ENCODE measurements around the gene SPARC.

SPARC gene

GRCh38 chr5:151620461-151620840 is 66.3 kb downstream of the SPARC start:
- no peak for DNase-seq (ENCODE audit: low read depth)

DNA sequence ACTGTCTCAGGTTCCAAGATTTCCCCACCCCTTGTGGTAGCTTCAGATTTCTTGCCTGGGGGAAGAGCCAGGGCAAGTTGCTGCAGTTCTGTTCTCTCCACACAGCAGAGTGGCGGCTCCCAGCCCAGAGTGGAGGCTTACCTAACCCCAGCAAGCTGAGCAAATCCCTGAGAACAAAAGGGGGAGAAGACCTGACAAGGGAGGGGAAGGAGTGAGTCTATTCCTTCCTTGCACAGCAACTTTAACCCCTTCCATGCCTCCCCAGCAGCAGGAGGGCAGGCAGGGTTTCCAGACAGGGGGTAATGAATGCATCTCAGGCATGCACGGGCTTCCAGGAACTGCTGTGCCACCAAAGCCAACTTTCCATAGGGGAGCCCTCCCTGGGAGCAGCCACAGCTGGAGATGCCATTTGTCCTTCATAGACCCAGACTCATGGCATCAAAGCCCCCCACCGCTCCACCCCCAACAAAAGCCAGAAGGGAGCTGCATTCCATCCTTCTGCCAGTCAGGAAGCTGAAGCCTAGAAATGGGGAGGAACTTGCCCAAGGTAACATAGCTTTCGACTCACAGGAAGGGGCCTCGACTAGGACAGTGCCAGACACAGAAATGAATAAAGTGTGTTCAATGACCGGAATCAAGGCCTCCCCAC is 66.8 kb downstream of the SPARC start:
- no peak for DNase-seq (ENCODE audit: low read depth)

GRCh38 chr5:151618907-151619306 is 67.8 kb downstream of the SPARC start:
- DNase-seq (ENCODE audit: low read depth): no peak

DNA sequence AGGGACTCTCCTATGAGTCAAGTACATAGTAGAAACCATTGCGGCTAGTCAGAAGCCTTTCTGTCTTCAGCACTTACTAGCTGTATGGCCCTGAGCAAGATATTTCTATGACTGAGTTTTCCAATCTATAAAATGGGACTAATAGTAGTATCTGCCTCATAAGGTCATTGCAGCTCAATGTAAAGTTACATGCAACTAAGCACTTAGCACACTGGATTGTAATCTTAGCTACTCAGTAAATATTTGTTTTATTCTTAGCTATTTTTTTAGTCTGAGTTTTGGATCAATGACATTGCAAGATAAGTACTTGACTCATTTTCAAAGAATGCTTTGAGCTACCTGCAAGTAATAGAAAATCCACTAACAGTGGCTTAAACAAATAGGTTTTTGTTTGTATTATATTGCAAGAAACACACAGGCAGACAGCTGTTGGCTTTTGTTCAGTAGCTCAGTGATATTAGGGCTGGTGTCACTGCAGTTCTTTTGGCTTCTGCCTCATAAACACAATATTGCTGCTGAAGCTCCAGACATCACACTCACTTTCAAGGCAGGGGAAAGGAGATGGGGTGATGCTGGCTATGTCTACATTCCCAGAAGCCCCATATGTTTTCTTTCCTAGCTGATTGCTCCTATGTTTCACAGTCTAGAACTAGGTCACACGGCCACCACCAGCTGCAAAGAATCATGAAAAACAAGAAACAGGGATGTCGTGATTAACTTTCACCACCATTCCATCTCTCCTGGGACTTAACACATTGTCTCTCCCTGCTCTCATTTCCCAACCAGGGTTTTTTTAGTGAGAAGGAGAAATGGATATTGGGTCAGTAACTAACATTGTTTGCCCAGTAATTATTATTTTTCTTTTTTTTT is 68.6 kb downstream of the SPARC start:
- no peak for DNase-seq (ENCODE audit: low read depth)

GRCh38 chr5:151617383-151617840 is 69.3 kb downstream of the SPARC start:
- DNase-seq (ENCODE audit: low read depth): no peak

- no peak for DNase-seq (ENCODE audit: low read depth)
Measured at GRCh38 chr5:151615431-151615830, 71.3 kb downstream of the SPARC start.

DNA sequence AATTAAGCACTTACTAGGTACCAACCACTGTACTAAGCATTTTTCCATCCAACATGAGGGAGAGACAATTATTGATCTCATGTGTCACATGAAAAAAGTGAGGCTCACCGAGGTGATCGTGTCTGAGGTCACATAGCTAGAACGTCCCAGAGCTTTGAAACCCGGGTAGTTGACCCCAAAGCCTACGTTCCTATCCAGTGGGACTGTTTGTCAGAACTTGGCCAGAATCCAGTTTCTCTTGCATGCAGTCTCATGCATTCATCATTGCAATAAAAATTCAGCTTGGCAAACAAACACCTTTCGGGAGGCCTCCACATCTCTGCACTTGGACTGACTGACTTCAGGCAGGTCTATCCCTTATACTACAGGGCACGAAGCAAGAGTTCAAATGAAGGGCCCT is 72.2 kb downstream of the SPARC start:
- DNase-seq (ENCODE audit: low read depth): no peak

DNA sequence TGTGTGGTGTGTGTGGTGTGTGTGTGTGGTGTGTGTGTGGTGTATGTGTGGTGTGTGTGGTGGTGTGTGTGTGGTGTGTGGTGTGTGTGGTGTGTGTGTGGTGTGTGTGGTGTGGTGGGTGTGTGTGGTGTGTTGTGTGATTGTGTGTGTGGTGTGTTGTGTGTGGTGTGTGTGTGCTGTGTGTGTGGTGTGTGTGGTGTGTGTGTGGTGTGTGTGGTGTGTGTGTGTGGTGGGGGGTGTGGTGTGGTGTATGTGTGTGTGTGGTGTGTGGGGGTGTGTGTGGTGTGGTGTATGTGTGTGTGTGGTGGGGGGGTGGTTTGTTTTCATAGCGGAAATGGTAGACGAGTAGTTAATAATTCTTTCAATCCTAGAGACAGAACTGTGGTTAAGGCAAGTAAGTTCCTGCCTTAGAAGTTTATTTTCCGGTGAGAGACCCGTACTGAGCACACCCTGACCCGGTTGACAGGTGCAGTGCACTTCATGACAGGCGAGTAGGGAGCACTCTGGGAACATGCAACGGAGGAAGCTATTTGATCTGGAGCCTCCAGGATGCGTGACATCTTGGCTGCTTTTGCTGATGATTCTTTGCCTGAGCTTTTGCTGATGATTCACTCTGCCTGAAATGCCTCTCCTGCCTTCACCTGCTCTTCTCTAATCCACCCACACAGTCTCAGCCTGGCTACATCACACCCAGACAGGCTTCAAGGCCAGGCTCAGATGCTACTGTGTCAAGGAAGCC is 73.9 kb downstream of the SPARC start:
- DNase-seq (ENCODE audit: low read depth): no peak

DNA sequence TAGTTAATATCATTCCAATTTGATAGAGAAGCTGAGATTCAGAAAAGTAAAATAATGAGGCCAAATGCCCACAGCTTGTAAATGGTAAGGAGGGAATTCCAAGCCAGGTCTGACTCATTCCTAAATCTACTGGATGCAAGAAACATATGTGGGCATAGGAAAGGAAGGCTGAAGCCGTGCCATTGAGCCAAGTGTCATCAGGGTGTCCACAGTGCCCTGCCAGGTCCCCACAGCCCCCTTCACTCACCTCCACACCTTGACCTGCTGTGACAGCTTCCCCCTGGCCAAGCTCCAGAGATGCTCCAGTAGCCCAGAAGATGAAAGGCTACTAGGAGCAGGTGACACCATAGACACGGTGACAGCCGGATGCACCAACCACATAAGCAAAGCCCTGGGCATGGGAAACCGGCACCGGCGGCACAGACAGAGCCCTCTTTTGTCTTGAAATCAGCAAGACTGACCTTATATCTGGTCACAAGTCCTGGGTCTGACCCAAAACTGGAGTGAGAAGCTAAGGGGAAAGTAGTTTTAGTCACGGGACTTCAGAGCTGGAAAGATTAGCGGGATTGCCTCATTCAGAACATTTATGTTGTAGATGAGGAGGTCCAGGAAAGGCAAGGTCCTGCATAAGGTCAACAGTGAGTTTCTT is 75.5 kb downstream of the SPARC start:
- DNase-seq (ENCODE audit: low read depth): no peak
